Retinal pigment epithelial cell (primary cell): ENCODE results near the gene CXCL9.
"Not testable (repeated sequence)": the region's sequence is repeated elsewhere in the genome, so short reads cannot be mapped to it uniquely, and the experiment has no call there.

ENCODE experiments used
- DNase-seq: peaks from one replicate; pipeline ENCODE4 v3.0.0-alpha.2; 2010; ENCODE audit warnings: low read depth
- H3K4me3 ChIP-seq: 2 replicates; pipeline ENCODE4 v1.5.1; 2011; ENCODE audit warnings: mild to moderate bottlenecking, low read length, control low read depth, moderate library complexity
- TF ChIP-seq, protein P1 (sequence below): conservative IDR thresholded peaks from 2 replicates; pipeline ENCODE4 v1.5.1; 2011; ENCODE audit warnings: low read depth, low read length, control low read depth, inconsistent platforms

CXCL9 gene

DNA sequence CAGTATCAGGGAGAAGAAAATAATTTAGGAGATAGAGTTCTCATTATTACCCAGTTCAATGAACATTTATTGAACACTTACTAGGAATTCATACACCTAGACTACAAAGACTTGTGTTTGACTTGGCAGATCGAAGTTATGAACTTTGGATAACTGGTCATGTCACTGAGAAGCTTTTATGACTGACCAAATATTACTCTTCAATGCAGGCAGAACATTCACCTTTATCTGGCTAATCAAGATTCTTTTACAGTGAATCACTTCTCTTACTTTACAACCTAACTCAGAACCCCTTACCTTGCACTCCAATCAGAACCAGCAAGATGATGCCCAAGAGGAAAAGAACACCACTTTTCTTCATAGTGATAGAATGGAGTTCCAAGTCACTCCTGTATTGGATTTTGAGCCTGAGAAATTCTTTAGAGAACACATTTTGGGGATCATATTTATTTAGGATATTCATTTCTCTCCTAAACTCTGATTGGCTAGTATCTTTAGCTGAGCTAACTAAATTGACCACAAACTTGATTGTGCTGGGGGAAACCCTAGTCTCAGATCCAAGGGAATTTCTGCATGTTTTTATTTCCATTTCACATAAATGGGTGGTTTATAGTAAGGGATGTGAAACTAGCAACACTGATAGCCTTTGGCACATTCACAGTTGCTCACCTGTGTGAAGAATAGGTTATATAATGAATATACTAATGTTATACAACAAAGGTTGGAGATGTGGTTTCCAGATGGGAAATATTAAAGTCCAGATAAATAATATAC lies at the start of gene CXCL9:
Gene CXCL9, minus strand, starts transcription at position 421 of the 774 bp plus-strand sequence. Its CDS starts 60 bp downstream, at position 361.
- DNase-seq = no peak
- H3K4me3 ChIP-seq = no peak within 1 kb of the TSS
- TF ChIP-seq, protein P1, sequence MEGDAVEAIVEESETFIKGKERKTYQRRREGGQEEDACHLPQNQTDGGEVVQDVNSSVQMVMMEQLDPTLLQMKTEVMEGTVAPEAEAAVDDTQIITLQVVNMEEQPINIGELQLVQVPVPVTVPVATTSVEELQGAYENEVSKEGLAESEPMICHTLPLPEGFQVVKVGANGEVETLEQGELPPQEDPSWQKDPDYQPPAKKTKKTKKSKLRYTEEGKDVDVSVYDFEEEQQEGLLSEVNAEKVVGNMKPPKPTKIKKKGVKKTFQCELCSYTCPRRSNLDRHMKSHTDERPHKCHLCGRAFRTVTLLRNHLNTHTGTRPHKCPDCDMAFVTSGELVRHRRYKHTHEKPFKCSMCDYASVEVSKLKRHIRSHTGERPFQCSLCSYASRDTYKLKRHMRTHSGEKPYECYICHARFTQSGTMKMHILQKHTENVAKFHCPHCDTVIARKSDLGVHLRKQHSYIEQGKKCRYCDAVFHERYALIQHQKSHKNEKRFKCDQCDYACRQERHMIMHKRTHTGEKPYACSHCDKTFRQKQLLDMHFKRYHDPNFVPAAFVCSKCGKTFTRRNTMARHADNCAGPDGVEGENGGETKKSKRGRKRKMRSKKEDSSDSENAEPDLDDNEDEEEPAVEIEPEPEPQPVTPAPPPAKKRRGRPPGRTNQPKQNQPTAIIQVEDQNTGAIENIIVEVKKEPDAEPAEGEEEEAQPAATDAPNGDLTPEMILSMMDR = no peak

- DNase-seq = no peak
- H3K4me3 ChIP-seq = no peak overlapping the region
- TF ChIP-seq, protein P1 = no peak
Measured at GRCh38 chr4:76055421-76055820, 48.1 kb upstream of the CXCL9 start.

DNA sequence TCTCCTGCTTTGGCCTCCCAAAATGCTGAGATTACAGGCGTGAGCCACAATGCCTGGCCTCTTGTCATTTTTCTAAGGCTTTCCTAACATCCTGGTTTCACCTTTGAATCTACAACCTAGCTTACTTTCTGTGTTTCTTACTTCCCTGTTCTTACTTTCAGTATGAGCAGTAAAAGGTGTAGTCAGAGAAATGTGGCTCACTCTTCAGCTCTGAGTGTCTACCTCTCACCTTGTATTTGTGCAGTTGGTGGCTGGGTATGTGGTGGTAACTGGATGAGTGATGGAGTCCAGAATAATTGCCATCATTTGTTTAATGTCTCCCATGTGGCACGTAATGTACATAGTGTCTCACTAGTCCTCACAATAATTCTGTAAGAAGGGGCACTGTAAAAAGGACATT lies 47.7 kb upstream of the CXCL9 start:
- TF ChIP-seq, protein P1 = no peak
- no peak overlapping the region for H3K4me3 ChIP-seq
- DNase-seq = no peak

DNA sequence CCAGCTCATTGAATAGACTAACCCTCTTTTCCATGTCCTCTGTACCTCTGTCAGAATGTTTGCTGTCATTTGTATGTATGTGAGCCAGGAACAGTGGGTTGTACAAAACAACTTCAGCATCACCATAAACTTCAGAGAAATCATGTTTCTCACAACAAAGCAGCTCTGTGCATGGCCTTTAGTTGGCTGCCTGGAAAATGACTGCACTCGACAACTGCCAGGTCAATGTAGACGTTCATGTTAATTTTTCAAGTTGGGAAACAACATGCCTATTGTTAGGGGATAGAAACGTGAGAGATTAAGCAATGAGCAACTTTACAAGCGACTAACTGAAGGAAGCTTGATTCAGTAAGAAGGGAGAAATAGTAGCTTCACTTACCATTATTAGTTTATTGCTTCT lies 46.4 kb upstream of the CXCL9 start:
- H3K4me3 ChIP-seq = no peak overlapping the region
- DNase-seq = no peak
- TF ChIP-seq, protein P1 = no peak

DNA sequence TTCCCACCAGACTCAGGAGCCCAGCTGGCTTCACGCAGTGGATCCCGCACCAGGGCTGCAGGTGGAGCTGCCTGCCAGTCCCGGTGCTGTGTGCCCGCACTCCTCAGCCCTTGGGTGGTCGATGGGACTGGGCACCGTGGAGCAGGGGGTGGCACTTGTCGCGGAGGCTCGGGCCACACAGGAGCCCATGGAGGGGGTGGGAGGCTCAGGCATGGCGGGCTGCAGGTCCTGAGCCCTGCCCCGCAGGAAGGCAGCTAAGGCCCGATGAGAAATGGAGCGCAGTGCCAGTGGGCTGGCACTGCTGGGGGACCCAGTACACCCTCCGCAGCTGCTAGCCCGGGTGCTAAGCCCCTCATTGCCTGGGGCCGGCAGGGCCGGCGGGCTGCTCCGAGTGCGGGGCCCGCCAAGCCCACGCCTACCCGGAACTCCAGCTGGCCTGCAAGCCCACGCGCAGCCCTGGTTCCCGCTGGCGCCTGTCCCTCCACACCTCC lies 43.3 kb upstream of the CXCL9 start:
- DNase-seq, H3K4me3 ChIP-seq: not testable (repeated sequence)

DNA sequence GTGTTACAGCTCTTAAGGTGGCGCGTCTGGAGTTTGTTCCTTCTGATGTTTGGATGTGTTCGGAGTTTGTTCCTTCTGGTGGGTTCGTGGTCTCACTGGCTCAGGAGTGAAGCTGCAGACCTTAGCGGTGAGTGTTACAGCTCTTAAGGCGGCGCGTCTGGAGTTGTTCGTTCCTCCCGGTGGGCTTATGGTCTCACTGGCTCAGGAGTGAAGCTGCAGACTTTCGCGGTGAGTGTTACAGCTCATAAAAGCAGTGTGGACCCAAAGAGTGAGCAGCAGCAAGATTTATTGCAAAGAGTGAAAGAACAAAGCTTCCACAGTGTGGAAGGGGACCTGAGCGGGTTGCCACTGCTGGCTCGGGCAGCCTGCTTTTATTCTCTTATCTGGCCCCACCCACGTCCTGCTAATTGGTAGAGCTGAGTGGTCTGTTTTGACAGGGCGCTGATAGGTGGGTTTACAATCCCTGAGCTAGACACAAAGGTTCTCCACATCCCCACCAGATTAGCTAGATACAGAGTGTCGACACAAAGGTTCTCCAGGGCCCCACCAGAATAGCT lies 42.6 kb upstream of the CXCL9 start:
- not testable (repeated sequence) for H3K4me3 ChIP-seq, DNase-seq

DNA sequence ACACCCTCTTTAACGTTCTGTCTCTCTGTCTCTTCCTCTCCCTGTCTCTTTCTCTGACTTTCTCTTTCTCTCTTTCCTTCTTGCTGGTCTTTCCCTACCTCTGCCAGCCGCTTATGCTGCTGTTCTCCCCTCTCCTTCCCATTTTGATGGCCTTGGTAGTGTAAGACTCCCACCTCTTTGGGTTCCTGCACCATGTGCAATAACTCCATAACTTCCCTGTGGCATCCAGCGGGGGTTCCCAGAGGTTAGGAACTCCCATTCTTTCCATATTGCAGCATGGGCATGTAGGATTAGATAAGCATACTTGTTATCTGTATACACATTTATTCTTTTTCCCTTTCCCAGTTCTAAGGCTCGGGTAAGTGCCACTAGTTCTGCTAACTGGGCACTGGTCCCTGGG lies 37.4 kb upstream of the CXCL9 start:
- not testable (repeated sequence) for DNase-seq, H3K4me3 ChIP-seq

DNA sequence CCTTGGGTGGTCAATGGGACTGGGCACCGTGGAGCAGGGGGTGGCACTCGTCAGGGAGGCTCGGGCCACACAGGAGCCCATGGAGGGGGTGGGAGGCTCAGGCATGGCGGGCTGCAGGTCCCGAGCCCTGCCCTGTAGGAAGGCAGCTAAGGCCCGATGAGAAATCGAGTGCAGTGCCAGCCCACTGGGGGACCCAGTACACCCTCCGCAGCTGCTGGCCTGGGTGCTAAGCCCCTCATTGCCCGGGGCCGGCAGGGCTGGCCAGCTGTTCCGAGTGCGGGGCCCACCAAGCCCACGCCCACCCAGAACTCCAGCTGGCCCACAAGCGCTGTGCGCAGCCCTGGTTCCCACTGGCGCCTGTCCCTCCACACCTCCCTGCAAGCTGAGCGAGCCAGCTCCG lies 36.0 kb upstream of the CXCL9 start:
- DNase-seq, H3K4me3 ChIP-seq: not testable (repeated sequence)

GRCh38 chr4:76042241-76042998 lies 35.1 kb upstream of the CXCL9 start:
- not testable (repeated sequence) for DNase-seq, H3K4me3 ChIP-seq
